Activated CD4-positive, alpha-beta T cell treated with anti-CD3 and anti-CD28 coated beads, Interleukin-2, amount 10 ng/mL, durations not matched to agents 24 days and 14 days (primary cell): ENCODE results near the gene FOXK1. TPM values are rescaled to one million over a fixed set of nuclear protein-coding genes. Genes with fewer than 3 reads are reported as not detected.
A peak's percentile ranks its signal among the peaks of the same experiment; 100 is the strongest.

Experiments used
- DNase-seq: peaks from one replicate; pipeline ENCODE4 v3.0.0; 2022
- H3K27ac Mint-ChIP-seq: one replicate; pipeline ENCODE4 v1.8.0; 2022; ENCODE audit warnings: mild to moderate bottlenecking, mixed read lengths
- H3K27me3 Mint-ChIP-seq: one replicate; pipeline ENCODE4 v1.8.0; 2022; ENCODE audit warnings: mixed read lengths
- H3K36me3 Mint-ChIP-seq: one replicate; pipeline ENCODE4 v1.8.0; 2022; ENCODE audit warnings: low read depth, mild to moderate bottlenecking, mixed read lengths
- H3K4me1 Mint-ChIP-seq: one replicate; pipeline ENCODE4 v1.8.0; 2021; ENCODE audit warnings: mixed read lengths
- H3K4me3 Mint-ChIP-seq: one replicate; pipeline ENCODE4 v1.8.0; 2022; ENCODE audit warnings: mild to moderate bottlenecking, moderate library complexity, mixed read lengths
- H3K9me3 Mint-ChIP-seq: one replicate; pipeline ENCODE4 v1.8.0; 2021; ENCODE audit warnings: mixed read lengths
- intact Hi-C: fragments of 100-400 bp; cut with micrococcal nuclease; formaldehyde crosslinking; loops from one replicate; pipeline ENCODE4 v1.15.1; 2023
- total RNA-seq: library from RNA; stranded (reverse); gene quantifications from 2 replicates; pipeline ENCODE4 v1.2.3, GENCODE V29; 2022

Gene FOXK1
- total RNA-seq, 1 donor from 2014 or later: 36.6 TPM

DNA sequence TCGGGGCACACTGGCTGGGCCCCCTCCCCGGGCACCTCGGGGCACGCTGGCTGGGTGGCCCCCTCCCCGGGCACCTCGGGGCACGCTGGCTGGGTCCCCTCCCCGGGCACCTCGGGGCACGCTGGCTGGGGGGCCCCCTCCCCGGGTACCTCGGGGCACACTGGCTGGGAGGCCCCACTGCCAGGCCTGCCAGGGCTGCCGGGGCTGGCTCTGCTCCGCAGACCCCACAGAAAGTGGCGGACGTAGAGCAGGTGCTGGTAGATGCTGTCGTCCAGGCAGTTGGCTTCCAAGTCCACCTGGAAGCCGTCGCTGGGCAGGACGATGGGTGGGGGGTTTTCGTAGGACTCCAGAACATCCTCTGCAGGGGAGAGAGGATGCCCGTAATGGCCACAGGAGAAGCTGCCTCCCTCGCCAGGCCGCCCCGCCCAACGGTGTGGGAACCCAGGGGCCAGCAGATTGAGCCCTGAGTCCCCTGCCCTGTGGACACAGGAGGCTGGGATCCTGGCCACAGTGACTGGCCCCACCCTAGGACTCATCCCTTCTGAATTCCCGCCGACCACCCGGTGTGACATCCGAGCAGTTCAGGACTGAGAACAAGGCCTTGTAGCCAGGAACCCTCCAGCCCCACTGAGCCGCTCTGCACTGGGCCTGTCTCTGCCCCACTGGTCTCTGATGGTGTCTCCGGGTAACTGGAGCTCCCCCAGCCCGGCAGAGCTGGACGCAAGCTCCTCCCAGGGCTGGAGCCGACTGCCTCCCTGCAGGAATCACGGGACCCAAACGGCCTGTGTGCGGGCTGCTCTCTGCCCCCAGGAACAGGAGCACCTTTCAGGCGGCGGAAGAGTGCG, 121.5 kb downstream of the FOXK1 start:
- no peak for DNase-seq
- no peaks in the 10 kb centered on the region for H3K9me3 Mint-ChIP-seq
- H3K4me3 Mint-ChIP-seq: no peak overlapping the region
- H3K27ac Mint-ChIP-seq: no peak overlapping the region
- peaks cover 19% of the 10 kb centered on the region for H3K27me3 Mint-ChIP-seq
- H3K4me1 Mint-ChIP-seq: no peaks in the 10 kb centered on the region
- no peaks in the 10 kb centered on the region for H3K36me3 Mint-ChIP-seq
- intact Hi-C loops: no loop called here

DNA sequence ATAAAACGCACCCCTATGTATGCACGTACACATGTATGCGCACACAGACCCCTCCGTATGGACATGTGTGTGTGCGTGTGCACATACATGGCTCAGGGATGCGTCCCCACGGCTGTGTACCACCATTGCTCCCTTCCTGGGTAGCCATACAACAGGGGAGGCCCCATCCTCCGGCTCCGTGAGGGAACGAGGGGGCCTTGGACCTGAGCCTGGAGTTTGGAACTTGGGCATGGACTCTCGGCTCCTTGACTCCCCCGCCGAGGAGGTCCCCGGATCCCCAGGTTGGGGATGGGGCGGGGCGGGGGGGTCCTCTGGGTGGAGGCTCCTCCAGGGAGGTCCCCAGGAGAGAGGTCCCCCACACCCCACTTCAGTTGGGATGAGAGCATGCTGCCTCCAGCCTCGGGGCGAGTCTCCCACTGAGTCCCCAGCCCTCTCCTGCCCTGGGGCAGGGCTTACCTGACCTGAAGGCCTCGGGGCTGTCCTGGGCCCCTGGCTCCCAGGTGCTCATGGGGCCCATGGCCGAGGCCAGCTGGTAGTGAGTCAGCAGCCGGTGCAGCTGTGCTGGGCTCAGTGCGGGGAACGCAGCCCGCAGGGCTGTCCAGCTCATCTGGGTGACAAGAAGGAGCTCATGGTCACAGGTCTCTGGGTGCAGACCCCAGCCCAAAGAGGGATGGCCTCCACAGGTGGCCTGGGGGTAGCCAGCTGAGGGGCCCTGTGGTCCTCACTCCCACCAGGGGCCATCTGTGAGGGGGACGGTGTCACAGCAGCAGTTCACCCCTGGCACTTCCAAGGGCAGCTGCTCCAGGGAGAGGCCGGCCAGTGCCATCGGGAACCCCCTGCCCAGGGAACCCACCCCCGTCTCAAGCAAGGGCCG, 123.3 kb downstream of the FOXK1 start:
- H3K27me3 Mint-ChIP-seq: peaks cover 25% of the 10 kb centered on the region
- H3K4me1 Mint-ChIP-seq: no peaks in the 10 kb centered on the region
- no peaks in the 10 kb centered on the region for H3K36me3 Mint-ChIP-seq
- intact Hi-C loops: no loop called here
- no peak for DNase-seq
- no peak overlapping the region for H3K4me3 Mint-ChIP-seq
- H3K27ac Mint-ChIP-seq: no peak overlapping the region
- H3K9me3 Mint-ChIP-seq: no peaks in the 10 kb centered on the region

DNA sequence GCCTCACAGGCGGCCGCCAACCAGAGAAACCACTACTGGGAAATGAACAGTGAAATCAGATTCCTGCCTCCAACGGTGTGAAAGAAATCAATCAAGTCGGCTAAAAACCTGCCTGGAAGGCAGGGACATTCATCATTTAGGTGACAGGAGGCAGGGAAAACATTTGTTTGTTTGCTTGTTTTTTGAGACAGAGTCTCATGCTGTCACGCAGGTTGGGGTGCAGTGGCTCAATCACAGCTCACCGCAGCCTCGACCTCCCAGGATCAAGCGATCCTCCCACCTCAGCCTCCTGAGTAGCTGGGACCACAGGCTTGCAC, 123.8 kb downstream of the FOXK1 start:
- H3K9me3 Mint-ChIP-seq: no peaks in the 10 kb centered on the region
- H3K4me1 Mint-ChIP-seq: no peaks in the 10 kb centered on the region
- H3K4me3 Mint-ChIP-seq: no peak overlapping the region
- intact Hi-C loops: no loop called here
- DNase-seq: no peak
- H3K27me3 Mint-ChIP-seq: peaks cover 27% of the 10 kb centered on the region
- no peak overlapping the region for H3K27ac Mint-ChIP-seq
- no peaks in the 10 kb centered on the region for H3K36me3 Mint-ChIP-seq

DNA sequence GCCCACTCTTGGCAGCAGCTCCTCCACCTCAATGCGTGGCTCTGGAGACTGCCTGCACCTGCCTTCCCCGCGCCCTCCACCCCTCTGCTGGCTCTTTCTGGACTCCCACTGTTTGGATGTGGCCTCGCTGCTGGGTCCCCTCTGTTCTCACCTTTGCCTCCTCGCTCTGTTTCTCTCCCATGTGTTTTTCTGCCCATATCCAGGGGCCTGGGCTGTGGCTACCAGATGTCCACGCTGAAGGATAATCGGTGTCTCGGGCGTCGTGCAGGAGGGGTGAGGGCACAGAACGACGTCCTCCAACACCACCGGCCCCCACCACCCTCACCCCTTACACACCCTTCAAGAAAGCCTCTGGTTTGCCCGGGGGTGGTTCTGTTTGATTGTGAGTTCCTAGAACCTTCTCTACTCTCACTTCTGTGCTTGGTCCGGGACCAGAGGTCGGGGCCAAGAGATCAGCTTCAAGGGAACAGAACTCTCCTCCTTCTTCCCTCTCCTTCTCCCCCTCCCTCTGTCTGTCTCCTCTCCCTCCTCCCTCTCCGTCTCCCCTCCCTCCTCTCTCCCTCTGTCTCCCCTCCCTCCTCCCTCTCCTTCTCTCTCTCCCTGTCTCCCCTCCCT, 125.0 kb downstream of the FOXK1 start:
- Mint-ChIP-seq H3K4me3 (no peak overlapping the region), H3K27ac (no peak overlapping the region), H3K9me3 (no peaks in the 10 kb centered on the region), H3K4me1 (no peaks in the 10 kb centered on the region), H3K36me3 (no peaks in the 10 kb centered on the region), H3K27me3 (peaks cover 27% of the 10 kb centered on the region)
- DNase-seq: no peak
- intact Hi-C loops: no loop called here

DNA sequence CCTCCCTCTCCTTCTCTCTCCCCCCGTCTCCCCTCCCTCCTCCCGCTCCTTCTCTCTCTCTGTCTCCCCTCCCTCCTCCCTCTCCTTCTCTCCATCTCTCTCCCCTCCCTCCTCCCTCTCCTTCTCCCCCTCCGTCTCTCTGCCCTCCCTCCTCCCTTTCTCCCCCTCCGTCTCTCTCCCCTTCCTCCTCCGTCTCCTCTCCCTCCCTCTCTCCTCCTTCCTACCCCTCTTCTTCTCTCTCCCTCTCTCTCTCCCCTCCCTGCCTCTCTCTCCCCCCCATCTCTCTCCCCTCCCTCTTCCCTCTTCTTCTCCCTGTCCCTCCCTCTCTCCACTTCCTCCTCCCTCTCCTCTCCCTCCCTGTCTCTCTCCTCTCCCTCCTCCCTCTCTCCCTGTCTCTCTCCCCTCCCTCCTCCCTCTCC, 125.5 kb downstream of the FOXK1 start:
- Mint-ChIP-seq H3K27me3 (peaks cover 28% of the 10 kb centered on the region), H3K9me3 (peaks cover under 1% of the 10 kb centered on the region), H3K4me3 (no peak overlapping the region), H3K36me3 (no peaks in the 10 kb centered on the region), H3K27ac (no peak overlapping the region), H3K4me1 (no peaks in the 10 kb centered on the region)
- intact Hi-C loops: no loop called here
- DNase-seq: no peak

DNA sequence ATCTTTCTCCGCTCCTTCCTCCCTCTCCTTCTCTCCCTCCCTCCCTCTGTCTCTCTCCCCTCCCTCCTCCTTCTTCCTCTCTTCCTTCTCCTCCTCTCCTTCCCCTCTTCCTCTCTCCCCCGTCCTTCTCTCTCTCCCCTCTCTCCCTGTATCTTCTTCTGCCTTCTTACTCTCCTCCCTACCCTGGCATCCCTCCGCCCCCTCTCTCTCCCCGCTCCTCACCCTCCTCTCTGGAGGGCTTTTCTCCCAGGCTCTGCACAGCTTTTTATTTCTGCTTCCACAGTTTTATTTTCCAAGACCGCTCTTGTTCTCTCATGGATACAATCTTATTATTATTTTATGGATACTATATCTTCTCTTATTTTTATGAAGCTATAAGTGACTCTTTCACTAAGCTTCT, 125.9 kb downstream of the FOXK1 start:
- intact Hi-C loops: no loop called here
- Mint-ChIP-seq H3K4me3 (no peak overlapping the region), H3K9me3 (peaks cover 5% of the 10 kb centered on the region), H3K36me3 (no peaks in the 10 kb centered on the region), H3K27ac (no peak overlapping the region), H3K27me3 (peaks cover 31% of the 10 kb centered on the region), H3K4me1 (no peaks in the 10 kb centered on the region)
- no peak for DNase-seq

DNA sequence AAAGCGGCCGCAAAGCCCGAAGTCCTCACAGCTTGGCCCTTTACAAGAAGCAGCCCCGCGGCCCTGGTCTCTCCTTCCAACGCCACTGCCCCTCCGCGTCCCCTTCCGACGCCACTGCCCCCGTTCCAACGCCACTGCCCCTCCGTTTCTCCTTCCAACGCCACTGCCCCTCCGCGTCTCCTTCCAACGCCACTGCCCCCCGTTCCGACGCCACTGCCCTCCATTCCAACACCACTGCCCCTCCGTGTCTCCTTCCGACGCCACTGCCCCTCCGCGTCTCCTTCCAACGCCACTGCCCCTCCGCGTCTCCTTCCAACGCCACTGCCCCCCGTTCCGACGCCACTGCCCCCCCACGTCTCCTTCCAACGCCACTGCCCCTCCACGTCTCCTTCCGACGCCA, 126.5 kb downstream of the FOXK1 start:
- DNase-seq: no peak
- intact Hi-C loops: no loop called here
- Mint-ChIP-seq H3K9me3 (peaks cover 9% of the 10 kb centered on the region), H3K36me3 (no peaks in the 10 kb centered on the region), H3K4me1 (no peaks in the 10 kb centered on the region), H3K27ac (no peak overlapping the region), H3K4me3 (no peak overlapping the region), H3K27me3 (peaks cover 36% of the 10 kb centered on the region)

DNA sequence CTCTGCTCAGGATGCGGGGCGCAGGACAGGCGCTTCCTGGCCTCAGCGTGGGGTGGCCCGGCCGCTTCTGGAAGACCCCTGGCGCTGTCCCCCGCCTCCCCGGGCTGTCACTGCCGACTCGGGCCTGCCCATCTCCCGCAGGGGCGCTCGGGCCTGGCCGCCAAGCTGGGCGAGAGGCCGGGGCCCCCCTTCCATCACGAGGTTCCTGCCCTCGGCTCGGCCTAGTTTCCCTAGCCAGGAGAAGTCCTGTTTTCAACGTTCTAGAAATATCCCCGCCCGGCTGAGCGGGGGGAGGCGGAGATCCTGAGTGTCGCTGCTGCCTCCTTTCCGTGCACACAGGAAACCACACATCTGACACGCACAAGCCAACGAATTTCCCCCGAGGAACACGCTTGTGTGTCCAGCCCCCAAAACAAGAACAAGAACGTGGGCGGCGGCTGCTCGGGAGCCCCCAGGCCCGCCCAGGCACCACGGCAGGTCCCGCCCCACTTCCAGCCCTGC, 127.0 kb downstream of the FOXK1 start:
- Mint-ChIP-seq H3K36me3 (no peaks in the 10 kb centered on the region), H3K4me3 (peak overlapping the region; percentile 76), H3K27ac (no peak overlapping the region), H3K27me3 (peaks cover 40% of the 10 kb centered on the region), H3K9me3 (peaks cover 9% of the 10 kb centered on the region), H3K4me1 (no peaks in the 10 kb centered on the region)
- intact Hi-C loops: no loop called here
- DNase-seq: peak; percentile 73

DNA sequence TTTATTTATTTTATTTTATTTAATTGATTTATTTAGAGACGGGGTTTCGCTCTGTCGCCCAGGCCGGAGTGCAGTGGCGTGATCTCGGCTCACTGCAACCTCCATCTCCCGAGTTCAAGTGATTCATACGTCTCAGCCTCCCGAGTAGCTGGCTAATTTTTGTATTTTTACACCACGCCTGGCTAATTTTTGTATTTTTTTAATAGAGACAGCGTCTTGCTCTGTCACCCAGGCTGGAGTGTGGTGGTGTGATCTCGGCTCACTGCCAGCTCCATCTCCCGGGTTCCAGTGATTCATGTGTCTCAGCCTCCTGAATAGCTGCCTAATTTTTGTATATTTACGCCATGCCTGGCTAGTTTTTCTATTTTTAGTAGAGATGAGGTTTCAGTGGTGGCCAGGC, 127.6 kb downstream of the FOXK1 start:
- no peaks in the 10 kb centered on the region for H3K4me1 Mint-ChIP-seq
- no peak overlapping the region for H3K27ac Mint-ChIP-seq
- no peaks in the 10 kb centered on the region for H3K36me3 Mint-ChIP-seq
- intact Hi-C loops: no loop called here
- H3K4me3 Mint-ChIP-seq: no peak overlapping the region
- no peak for DNase-seq
- H3K27me3 Mint-ChIP-seq: peaks cover 41% of the 10 kb centered on the region
- H3K9me3 Mint-ChIP-seq: peaks cover 9% of the 10 kb centered on the region

DNA sequence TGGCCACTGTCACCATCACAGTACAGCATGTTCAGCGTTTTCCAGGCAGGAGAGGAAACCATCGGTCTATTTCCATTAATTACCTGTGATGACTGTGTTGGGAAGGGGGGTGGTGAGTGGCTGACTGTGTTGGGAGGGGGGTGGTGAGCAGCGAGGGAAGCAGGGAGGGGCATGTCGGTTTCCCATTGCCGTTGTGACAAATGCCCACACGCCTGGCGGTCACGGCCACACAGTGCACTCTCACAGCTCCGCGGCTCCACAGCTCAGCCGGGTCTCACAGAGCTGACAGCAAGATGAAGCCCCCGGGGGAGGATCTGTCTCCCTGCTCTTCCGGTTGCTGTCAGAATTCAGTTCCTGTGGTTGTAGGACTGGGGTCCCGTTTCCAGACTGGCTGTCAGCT, 132.3 kb downstream of the FOXK1 start:
- intact Hi-C loops: no loop called here
- H3K4me1 Mint-ChIP-seq: no peaks in the 10 kb centered on the region
- H3K36me3 Mint-ChIP-seq: no peaks in the 10 kb centered on the region
- no peak overlapping the region for H3K4me3 Mint-ChIP-seq
- no peak overlapping the region for H3K27ac Mint-ChIP-seq
- no peak for DNase-seq
- peaks cover 9% of the 10 kb centered on the region for H3K9me3 Mint-ChIP-seq
- H3K27me3 Mint-ChIP-seq: peaks cover 18% of the 10 kb centered on the region

DNA sequence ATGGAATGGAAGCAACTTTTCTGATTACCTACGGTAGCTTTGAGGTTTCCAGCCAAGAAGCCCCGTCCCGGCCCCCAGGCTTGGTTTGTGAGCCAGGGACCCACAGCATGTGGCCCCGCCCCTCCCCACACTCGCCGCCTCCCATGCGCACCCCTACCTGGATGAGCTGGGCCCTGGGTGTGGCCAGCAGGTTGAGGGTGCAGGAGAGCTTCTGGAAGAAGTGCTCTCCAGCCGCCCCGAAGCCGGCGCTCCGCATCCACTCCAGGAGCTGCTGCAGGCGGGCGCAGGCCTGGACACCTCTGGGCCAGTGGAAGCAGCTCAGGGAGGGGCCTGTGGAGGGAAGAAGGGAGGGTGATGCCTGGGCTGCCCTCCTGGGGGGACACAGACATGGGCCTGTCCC, 133.0 kb downstream of the FOXK1 start:
- DNase-seq: no peak
- Mint-ChIP-seq H3K9me3 (peaks cover 9% of the 10 kb centered on the region), H3K4me3 (no peak overlapping the region), H3K27ac (no peak overlapping the region), H3K27me3 (peaks cover 17% of the 10 kb centered on the region), H3K4me1 (no peaks in the 10 kb centered on the region), H3K36me3 (no peaks in the 10 kb centered on the region)
- intact Hi-C loops: no loop called here

DNA sequence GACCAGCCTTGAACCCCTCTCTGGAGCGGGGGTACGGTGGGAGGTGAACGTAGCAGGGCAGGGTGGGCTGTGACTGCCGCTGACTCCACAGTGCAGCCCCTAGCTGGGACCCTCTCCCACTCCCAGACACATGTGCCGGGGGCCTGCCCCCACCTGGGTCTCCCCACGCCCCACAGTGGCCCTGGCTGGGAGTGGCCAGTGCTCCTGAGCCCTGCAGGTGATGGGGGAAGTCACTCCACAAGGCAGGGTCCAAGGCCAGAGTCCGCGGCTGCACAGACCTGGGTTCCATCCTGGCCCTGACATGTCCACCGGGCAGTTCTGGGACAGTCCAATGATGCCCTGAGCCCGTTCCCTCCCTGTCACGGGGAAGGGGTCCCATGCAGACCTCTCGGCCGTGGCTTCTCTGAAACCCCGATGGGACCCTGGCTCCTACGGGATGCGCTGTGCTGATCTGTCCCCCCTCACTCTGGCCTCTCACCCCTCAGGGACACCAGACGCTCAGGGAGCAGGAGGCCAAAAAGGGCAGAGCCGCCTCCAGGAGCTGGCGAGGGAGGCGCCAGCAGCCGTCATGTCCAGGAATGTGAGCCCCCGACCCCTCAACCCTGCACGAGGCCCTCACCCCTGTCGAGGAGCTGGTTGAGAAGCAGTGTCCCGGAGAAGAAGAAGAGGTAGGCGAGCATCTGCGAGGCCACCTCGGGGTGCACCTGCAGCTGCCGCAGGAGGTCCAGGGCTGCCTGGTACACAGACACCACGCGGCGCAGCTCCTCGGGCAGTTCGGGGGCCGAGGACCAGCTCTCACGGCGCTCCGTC, 133.7 kb downstream of the FOXK1 start:
- Mint-ChIP-seq H3K27me3 (peaks cover 14% of the 10 kb centered on the region), H3K4me3 (no peak overlapping the region), H3K4me1 (no peaks in the 10 kb centered on the region), H3K27ac (no peak overlapping the region), H3K36me3 (no peaks in the 10 kb centered on the region), H3K9me3 (peaks cover 9% of the 10 kb centered on the region)
- no peak for DNase-seq
- intact Hi-C loops: no loop called here

DNA sequence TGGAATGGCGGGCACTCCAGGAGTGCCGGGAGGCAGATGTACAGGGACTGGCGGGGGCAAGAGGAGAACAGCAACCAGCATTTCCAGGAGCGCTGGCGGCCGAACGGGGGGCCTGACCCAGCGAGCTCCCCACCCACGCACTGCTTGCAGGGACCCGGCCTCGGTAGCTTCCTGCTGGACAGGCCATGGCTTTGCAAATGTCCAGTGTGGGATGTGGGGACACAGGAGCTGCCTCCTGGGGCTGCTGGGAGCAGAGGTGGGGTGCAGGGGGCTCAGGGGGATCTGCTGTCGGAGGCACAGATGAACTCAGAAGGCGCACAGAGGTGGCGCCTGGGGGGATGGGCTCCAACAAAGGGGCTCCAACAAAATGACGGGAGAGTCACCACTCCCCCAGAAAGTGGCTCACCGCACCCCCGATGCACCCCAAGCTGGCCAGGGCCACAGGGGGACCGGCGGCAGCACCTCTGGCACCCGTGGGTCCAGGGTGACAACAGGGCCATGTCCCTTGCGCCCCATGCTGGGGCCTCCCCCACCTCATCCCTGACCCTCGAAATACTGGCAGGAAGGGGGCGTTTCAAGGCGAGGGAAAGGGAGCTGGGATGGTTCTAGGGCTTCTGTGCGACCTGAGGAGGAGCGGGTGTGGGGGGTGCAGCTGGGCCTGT, 134.5 kb downstream of the FOXK1 start:
- no peaks in the 10 kb centered on the region for H3K4me1 Mint-ChIP-seq
- H3K27me3 Mint-ChIP-seq: peaks cover 14% of the 10 kb centered on the region
- no peaks in the 10 kb centered on the region for H3K36me3 Mint-ChIP-seq
- no peak overlapping the region for H3K4me3 Mint-ChIP-seq
- intact Hi-C loops: no loop called here
- peaks cover 9% of the 10 kb centered on the region for H3K9me3 Mint-ChIP-seq
- H3K27ac Mint-ChIP-seq: no peak overlapping the region
- DNase-seq: no peak
